Neural cell (in vitro differentiated cells): ENCODE data around the gene SPECC1. TPM values are rescaled to one million over a fixed set of nuclear protein-coding genes. Genes with fewer than 3 reads are reported as not detected.

ENCODE experiments used
- H2AFZ ChIP-seq: fragments of 200-600, 300-800 bp; sonication (generic), shearing (Covaris generic); 2 replicates; pipeline ENCODE4 v1.6.0; 2014; ENCODE audit warnings: low read depth, mild to moderate bottlenecking, antibody characterized with exemption, low read length, moderate library complexity
- H3F3A ChIP-seq: fragments of 200-600 bp; shearing (Covaris generic); 2 replicates; pipeline ENCODE4 v1.6.1; 2016; ENCODE audit warnings: mild to moderate bottlenecking, moderate library complexity, mixed read lengths, antibody characterized with exemption, low read length; ENCODE audit not compliant: insufficient read depth, poor library complexity, severe bottlenecking
- H3K27ac ChIP-seq: fragments of 200-600, 300-800 bp; sonication (generic), shearing (Covaris generic); 2 replicates; pipeline ENCODE4 v1.5.1; 2014; ENCODE audit warnings: mild to moderate bottlenecking, low read length, moderate library complexity
- H3K27me3 ChIP-seq: fragments of 300-800, 200-600 bp; sonication (generic), shearing (Covaris generic); 2 replicates; pipeline ENCODE4 v1.6.0; 2014; ENCODE audit warnings: mild to moderate bottlenecking, low read depth, low read length, moderate library complexity; ENCODE audit not compliant: insufficient read depth
- H3K36me3 ChIP-seq: fragments of 300-800, 200-600 bp; sonication (generic), shearing (Covaris generic); 2 replicates; pipeline ENCODE4 v1.5.1; 2014; ENCODE audit warnings: mild to moderate bottlenecking, antibody characterized with exemption, low read length, moderate library complexity; ENCODE audit not compliant: insufficient read depth
- H3K4me2 ChIP-seq: fragments of 300-800, 200-600 bp; sonication (generic), shearing (Covaris generic); 2 replicates; pipeline ENCODE4 v1.6.0; 2014; ENCODE audit warnings: mild to moderate bottlenecking, low read length
- H3K4me3 ChIP-seq: fragments of 300-800, 200-600 bp; sonication (generic), shearing (Covaris generic); 2 replicates; pipeline ENCODE4 v1.5.1; 2014; ENCODE audit warnings: mild to moderate bottlenecking, low read length, moderate library complexity
- H3K79me2 ChIP-seq: fragments of 200-600 bp; shearing (Covaris generic); replicated peaks from 2 replicates; pipeline ENCODE4 v1.6.0; 2014; ENCODE audit warnings: mild to moderate bottlenecking, low read length, moderate library complexity; ENCODE audit not compliant: insufficient read depth
- H3K9ac ChIP-seq: fragments of 300-800, 200-600 bp; sonication (generic), shearing (Covaris generic); 2 replicates; pipeline ENCODE4 v1.6.1; 2016; ENCODE audit warnings: mild to moderate bottlenecking, low read length, mixed read lengths
- H3K9me2 ChIP-seq: fragments of 200-600 bp; shearing (Covaris generic); 2 replicates; pipeline ENCODE4 v1.6.1; 2016; ENCODE audit warnings: mild to moderate bottlenecking, low read length, mixed read lengths; ENCODE audit not compliant: insufficient read depth
- H3K9me3 ChIP-seq: fragments of 200-600, 300-800 bp; sonication (generic), shearing (Covaris generic); 2 replicates; pipeline ENCODE4 v1.6.1; 2016; ENCODE audit warnings: mild to moderate bottlenecking, mixed run types, low read length, moderate library complexity, mixed read lengths
- H4K20me1 ChIP-seq: fragments of 200-600 bp; shearing (Covaris generic); 2 replicates; pipeline ENCODE4 v1.6.1; 2016; ENCODE audit warnings: mild to moderate bottlenecking, mixed run types; ENCODE audit not compliant: insufficient read depth
- EP300 ChIP-seq: fragments of 450-650 bp; conservative IDR thresholded peaks from 2 replicates; pipeline ENCODE4 v1.6.1; 2014; ENCODE audit warnings: antibody characterized with exemption, mild to moderate bottlenecking, moderate library complexity; ENCODE audit not compliant: poor library complexity, severe bottlenecking
- EZH2 ChIP-seq: fragments of 200-600, 300-800 bp; shearing (Covaris generic), sonication (generic); IDR thresholded peaks from 2 replicates; pipeline ENCODE4 v1.6.1; 2014; ENCODE audit warnings: antibody characterized with exemption, low read length, borderline replicate concordance, mild to moderate bottlenecking; ENCODE audit not compliant: insufficient read depth, poor library complexity, severe bottlenecking
- MXI1 ChIP-seq: fragments of 450-650 bp; conservative IDR thresholded peaks from 2 replicates; pipeline ENCODE4 v1.6.1; 2014; ENCODE audit warnings: antibody characterized with exemption, mild to moderate bottlenecking; ENCODE audit not compliant: poor library complexity, severe bottlenecking
- POLR2AphosphoS5 ChIP-seq: IDR thresholded peaks from 2 replicates; pipeline ENCODE4 v1.6.1; 2012
- RAD21 ChIP-seq: fragments of 450-650 bp; conservative IDR thresholded peaks from 2 replicates; pipeline ENCODE4 v1.6.1; 2014; ENCODE audit warnings: antibody characterized with exemption, mild to moderate bottlenecking, moderate library complexity
- SMC3 ChIP-seq: fragments of 450-650 bp; conservative IDR thresholded peaks from 2 replicates; pipeline ENCODE4 v1.6.1; 2014; ENCODE audit warnings: antibody characterized with exemption, mild to moderate bottlenecking, moderate library complexity; ENCODE audit not compliant: poor library complexity
- TAF1 ChIP-seq: IDR thresholded peaks from 2 replicates; pipeline ENCODE4 v1.6.1; 2012; ENCODE audit warnings: low read depth
- polyA plus RNA-seq: library from polyadenylated mRNA; depleted of rRNA; stranded (reverse); fragments of >200 nt; gene quantifications from 2 replicates; pipeline ENCODE4 v1.2.3, GENCODE V29; 2014
- TF ChIP-seq, protein P1 (sequence below): IDR thresholded peaks from 2 replicates; pipeline ENCODE4 v1.6.1; 2012; ENCODE audit warnings: borderline replicate concordance
- TF ChIP-seq, protein P2 (sequence below): fragments of 450-650 bp; IDR thresholded peaks from 2 replicates; pipeline ENCODE4 v1.5.1; 2014; ENCODE audit warnings: antibody characterized with exemption, mild to moderate bottlenecking, moderate library complexity; ENCODE audit not compliant: poor library complexity, severe bottlenecking

Gene SPECC1
- polyA plus RNA-seq, 1 donor from 2014 or later: 8.6 TPM

DNA sequence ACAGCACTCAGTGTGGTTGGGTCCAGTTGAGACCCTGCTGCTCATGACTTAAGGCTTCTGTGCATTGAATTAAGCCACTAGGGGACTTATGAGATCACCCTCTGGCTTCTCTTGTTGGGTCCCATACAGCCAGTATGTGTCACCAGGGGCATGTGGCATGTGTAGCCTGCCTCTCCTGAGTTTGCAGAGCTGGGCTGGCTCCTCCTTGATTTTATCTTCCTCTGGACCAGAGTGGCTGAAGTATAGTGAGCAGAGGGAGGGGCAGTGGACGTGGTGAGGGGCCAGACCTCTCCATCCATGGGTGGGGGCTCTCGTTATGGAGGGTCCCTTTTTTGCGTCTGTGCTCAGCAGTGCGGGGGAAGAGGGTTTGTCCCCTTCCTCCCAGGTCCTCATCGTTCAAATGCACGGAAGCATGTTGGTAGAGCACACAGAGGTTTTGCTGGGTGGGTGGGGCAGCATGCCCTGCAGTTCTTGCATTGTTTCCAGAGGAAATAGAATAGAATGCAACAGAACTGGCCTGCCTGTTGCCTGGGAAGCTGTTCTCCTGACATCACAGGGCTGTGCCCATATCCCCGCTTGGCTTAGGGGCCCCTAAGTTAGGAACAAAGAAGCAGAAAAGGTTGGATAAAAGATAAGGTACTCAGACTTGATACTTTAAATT lies 77.4 kb downstream of the SPECC1 start:
- H3K79me2 ChIP-seq: no peaks in the 10 kb centered on the region
- no peak overlapping the region for H3K4me2 ChIP-seq
- H4K20me1 ChIP-seq: no peaks in the 10 kb centered on the region
- no peaks in the 10 kb centered on the region for H3F3A ChIP-seq
- no peaks in the 10 kb centered on the region for H3K9me3 ChIP-seq
- H3K9ac ChIP-seq: no peak overlapping the region
- no peaks in the 10 kb centered on the region for H3K9me2 ChIP-seq
- no peak overlapping the region for H2AFZ ChIP-seq
- no peak overlapping the region for H3K27ac ChIP-seq
- H3K27me3 ChIP-seq: no peaks in the 10 kb centered on the region
- no peak overlapping the region for H3K4me3 ChIP-seq
- TF ChIP-seq RAD21 (no peak), EZH2 (no peak), TAF1 (no peak), MXI1 (no peak)
- TF ChIP-seq, protein P1, sequence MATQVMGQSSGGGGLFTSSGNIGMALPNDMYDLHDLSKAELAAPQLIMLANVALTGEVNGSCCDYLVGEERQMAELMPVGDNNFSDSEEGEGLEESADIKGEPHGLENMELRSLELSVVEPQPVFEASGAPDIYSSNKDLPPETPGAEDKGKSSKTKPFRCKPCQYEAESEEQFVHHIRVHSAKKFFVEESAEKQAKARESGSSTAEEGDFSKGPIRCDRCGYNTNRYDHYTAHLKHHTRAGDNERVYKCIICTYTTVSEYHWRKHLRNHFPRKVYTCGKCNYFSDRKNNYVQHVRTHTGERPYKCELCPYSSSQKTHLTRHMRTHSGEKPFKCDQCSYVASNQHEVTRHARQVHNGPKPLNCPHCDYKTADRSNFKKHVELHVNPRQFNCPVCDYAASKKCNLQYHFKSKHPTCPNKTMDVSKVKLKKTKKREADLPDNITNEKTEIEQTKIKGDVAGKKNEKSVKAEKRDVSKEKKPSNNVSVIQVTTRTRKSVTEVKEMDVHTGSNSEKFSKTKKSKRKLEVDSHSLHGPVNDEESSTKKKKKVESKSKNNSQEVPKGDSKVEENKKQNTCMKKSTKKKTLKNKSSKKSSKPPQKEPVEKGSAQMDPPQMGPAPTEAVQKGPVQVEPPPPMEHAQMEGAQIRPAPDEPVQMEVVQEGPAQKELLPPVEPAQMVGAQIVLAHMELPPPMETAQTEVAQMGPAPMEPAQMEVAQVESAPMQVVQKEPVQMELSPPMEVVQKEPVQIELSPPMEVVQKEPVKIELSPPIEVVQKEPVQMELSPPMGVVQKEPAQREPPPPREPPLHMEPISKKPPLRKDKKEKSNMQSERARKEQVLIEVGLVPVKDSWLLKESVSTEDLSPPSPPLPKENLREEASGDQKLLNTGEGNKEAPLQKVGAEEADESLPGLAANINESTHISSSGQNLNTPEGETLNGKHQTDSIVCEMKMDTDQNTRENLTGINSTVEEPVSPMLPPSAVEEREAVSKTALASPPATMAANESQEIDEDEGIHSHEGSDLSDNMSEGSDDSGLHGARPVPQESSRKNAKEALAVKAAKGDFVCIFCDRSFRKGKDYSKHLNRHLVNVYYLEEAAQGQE: no peak
- H3K36me3 ChIP-seq: no peaks in the 10 kb centered on the region

DNA sequence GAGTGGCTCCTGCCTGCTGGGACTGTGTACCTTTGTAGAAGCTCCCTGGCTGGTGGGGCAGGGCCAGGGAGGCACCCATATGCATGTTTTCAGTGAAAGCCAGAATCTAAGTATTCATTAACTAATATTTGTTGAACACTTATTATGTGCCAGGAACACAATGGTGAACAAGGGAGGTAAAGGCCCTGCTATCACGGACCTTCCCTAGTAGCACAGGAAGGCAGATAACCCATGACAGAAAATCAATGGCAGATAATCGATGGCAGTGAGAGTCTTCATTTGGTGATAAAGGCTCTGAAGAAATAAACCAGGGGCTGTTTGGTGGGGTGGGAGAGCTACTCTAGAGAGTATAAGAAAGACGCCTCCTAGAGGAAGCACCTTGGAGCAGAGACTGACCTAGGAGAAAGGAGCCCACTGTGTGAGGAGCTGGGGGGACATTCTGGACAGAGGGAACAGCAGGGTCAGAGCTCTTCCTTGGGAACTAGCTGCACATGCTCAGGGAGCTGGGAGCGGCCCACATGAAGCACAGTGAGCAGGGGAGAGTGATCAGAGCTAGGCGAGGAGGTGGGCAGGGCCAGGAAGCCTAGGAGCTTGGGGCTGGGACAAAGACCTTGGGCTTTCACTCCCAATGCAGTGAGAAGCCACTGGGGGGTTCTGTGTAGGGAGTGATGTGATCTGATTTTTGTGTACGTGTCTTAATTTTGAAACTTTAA lies 78.5 kb downstream of the SPECC1 start:
- no peak for TF ChIP-seq MXI1
- TF ChIP-seq EP300: no peak
- no peak for TF ChIP-seq SMC3
- TF ChIP-seq, protein P2, sequence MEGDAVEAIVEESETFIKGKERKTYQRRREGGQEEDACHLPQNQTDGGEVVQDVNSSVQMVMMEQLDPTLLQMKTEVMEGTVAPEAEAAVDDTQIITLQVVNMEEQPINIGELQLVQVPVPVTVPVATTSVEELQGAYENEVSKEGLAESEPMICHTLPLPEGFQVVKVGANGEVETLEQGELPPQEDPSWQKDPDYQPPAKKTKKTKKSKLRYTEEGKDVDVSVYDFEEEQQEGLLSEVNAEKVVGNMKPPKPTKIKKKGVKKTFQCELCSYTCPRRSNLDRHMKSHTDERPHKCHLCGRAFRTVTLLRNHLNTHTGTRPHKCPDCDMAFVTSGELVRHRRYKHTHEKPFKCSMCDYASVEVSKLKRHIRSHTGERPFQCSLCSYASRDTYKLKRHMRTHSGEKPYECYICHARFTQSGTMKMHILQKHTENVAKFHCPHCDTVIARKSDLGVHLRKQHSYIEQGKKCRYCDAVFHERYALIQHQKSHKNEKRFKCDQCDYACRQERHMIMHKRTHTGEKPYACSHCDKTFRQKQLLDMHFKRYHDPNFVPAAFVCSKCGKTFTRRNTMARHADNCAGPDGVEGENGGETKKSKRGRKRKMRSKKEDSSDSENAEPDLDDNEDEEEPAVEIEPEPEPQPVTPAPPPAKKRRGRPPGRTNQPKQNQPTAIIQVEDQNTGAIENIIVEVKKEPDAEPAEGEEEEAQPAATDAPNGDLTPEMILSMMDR: no peak
- TF ChIP-seq TAF1: no peak
- no peak for TF ChIP-seq RAD21
- no peak for TF ChIP-seq POLR2AphosphoS5
- TF ChIP-seq, protein P1: no peak
- TF ChIP-seq EZH2: no peak
- Histone ChIP-seq H3K27me3 (no peaks in the 10 kb centered on the region), H3K9me2 (no peaks in the 10 kb centered on the region), H2AFZ (no peak overlapping the region), H3K79me2 (no peaks in the 10 kb centered on the region), H4K20me1 (no peaks in the 10 kb centered on the region), H3K27ac (no peak overlapping the region), H3K9me3 (no peaks in the 10 kb centered on the region), H3K9ac (no peak overlapping the region), H3K36me3 (no peaks in the 10 kb centered on the region), H3K4me2 (no peak overlapping the region), H3F3A (no peaks in the 10 kb centered on the region), H3K4me3 (no peak overlapping the region)
